Inferior parietal cortex (tissue), 1 donor: ENCODE results near the gene CPLANE1.
"Not testable (repeated sequence)": the region's sequence is repeated elsewhere in the genome, so short reads cannot be mapped to it uniquely, and the experiment has no call there.

ENCODE experiments used
- DNase-seq: peaks from one replicate; pipeline ENCODE4 v3.0.0-alpha.2; 2016; ENCODE audit errors: extremely low spot score

Gene CPLANE1

GRCh38 chr5:37208883-37209797 lies 40.0 kb downstream of the CPLANE1 start:
- no peak for DNase-seq

- no peak for DNase-seq
Observed at GRCh38 chr5:37207802-37208201, 41.4 kb downstream of the CPLANE1 start.

- no peak for DNase-seq
Observed at GRCh38 chr5:37206736-37207135, 42.4 kb downstream of the CPLANE1 start.

- no peak for DNase-seq
Observed at GRCh38 chr5:37198842-37199241, 50.3 kb downstream of the CPLANE1 start.

GRCh38 chr5:37198061-37198460 lies 51.1 kb downstream of the CPLANE1 start:
- no peak for DNase-seq

GRCh38 chr5:37197340-37198050 lies 51.7 kb downstream of the CPLANE1 start:
- no peak for DNase-seq

DNA sequence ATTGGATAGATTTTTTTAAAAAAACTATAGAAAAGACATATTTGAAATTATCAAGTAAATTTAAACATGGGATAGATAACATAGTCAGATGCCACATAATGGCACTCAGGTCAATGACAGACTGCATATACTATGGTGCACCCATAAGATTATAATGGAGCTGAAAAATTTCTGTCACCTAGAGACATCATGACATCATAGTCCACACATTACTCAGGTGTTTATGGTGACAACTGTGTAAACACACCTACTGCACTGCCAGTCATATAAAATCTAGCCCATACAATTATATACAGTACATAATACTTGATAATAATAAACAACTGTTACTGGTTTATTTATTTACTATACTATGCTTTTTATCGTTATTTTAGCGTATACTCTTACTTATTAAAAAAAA lies 58.6 kb downstream of the CPLANE1 start:
- no peak for DNase-seq

DNA sequence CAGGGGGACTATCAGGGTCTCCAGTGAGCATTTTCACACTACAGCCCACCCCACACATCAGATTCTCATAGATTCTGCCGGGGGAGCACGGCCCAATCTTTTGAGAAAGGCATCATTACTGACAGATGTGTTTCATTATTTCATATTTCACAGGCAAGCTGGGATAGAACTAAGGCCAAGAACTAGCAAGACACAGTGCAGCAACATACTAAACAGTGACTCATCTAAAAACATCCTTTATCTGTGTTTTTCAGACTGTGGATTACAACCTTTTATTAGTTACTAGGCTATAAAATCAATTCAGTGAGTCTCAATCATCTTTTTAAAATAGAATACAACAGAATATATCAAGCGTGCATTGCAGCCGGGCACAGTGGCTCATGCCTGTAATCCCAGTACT lies 59.8 kb downstream of the CPLANE1 start:
- DNase-seq, result no peak

GRCh38 chr5:37187465-37187977 lies 61.7 kb downstream of the CPLANE1 start:
- DNase-seq, result no peak

GRCh38 chr5:37184748-37185364 lies 64.3 kb downstream of the CPLANE1 start:
- DNase-seq, result no peak

DNA sequence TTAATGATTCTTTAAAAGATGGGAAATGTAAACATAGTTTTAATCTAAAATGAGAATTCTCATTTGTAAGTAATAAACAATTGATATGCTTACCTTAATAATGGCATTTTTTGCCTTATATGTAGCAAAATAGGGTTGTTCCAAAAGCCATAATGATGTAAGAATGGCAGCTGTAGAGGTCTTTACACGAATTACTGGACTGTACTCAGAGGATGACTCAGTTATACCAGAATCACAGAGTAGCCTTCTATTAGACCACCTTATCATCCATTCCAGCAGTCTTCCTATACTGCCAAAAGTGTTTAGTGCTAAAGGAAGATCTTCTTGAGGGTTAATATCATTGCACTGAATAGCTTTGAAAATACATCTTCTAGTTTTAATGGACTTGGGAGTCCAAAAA lies 66.5 kb downstream of the CPLANE1 start:
- no peak for DNase-seq

DNA sequence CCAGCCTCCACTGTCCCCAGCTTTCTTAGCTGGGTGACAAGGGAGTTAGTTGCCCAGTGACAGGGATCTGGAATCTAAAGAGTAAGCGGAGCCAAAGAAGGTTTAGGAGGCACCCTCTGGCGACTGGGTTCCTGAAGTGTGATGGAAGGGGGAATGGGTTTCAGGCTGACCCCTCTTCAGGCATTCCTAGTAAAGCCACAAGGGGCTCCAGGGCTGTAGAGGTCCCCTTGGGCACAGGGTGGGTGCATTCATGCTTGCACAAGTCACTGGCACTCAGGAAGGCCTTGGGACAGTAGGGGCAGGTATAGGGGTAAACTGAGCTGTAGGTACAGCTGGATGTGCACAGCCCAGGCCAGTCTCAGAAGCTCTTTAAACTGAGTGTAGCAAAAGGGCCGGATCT lies 74.2 kb downstream of the CPLANE1 start:
- no peak for DNase-seq

DNA sequence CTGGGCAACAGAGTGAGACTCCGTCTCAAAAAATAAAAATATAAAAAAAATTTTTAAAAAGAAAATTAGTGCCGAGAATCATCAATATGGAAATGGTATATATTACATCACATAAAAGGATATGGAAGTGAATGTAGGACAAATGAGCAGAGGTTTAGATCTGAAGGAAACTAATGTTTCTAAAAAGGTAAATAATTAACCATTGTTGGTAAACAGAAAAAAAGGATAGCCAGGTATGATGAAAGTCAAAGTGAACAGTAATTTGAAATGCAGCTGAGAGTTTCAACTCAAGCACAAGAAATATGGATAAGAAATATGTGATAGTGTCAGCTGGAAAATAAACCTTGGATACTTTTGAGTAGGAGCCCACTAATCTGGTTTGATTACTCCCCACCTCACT lies 76.2 kb downstream of the CPLANE1 start:
- no peak for DNase-seq

DNA sequence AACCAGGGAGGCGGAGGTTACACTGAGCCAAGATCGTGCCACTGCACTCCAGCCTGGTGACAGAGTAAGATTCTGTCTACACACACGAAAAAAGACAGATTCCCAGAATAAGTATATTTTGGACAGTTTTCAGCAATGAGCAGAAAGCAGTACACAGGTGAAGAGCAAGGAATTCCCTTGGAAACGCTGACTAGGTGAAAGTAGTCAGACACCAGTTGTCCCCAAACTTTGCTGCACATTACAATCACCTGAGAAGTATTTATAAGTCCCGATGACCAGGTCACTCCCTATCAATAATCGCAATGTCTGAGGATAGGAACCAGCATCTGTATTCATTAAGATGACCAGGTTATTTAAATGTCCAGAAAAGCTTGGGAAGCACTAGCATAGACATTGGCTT lies 78.3 kb downstream of the CPLANE1 start:
- no peak for DNase-seq

DNA sequence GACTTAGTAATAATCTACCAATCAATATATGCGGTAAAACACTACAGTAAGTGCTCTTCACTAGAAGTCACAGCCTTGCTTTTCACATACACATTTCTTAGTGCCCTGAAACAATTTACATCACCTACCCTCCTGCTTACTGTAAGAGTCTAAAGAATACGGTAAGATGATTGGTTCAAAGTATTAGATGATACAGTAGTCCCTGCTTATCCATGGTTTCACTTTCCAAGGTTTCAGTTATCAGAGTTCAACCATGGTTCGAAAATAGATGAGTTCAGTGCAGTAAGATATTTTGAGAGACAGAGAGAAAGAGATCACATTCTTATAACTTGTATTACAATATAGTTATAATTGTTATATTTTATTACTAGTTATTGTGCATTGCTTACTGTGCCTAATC lies 83.0 kb downstream of the CPLANE1 start:
- no peak for DNase-seq

DNA sequence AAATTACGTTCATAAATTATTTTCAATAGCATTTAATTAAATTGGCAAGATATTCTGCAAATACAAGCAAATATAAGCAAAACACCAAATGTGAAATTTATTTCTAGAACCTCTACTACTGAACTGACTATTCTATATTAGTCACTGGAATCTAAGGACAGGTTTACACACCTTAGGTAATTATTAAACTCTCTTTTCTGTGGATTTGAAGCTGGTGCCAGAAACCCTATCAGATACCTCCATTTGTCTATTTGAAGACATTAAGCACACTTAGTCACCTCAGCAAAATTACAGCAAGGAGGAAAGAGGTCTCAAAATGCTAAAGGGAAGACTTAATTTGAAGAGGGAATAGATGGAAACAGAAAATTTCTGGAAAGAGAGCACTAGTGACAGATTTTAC lies 83.4 kb downstream of the CPLANE1 start:
- no peak for DNase-seq

DNA sequence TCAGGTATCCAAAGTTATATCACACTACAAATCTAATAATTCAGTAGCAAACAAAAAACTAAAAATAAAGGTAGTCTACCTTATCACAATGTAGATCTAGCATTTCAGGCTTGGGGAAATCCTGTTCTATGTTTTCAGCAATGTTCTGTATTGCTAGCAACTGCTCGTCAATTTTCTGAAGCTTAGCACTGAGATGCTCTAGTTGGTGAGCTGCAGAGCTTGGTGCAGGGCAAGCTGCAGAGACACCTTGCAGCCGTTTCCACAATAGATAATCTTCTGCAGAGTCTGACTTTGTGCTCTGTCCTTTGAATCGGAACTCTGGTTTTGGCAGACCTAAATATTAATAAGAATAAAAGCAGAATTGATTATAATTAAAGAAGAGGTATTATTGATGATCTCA lies 95.5 kb downstream of the CPLANE1 start:
- DNase-seq, result no peak

- DNase-seq, result no peak
Observed at GRCh38 chr5:37146896-37147295, 102.3 kb downstream of the CPLANE1 start.

- no peak for DNase-seq
Observed at GRCh38 chr5:37136694-37137093, 112.5 kb downstream of the CPLANE1 start.

- DNase-seq, result not testable (repeated sequence)
Observed at GRCh38 chr5:37135312-37135711, 113.9 kb downstream of the CPLANE1 start.

GRCh38 chr5:37133939-37134338 lies 115.2 kb downstream of the CPLANE1 start:
- no peak for DNase-seq

GRCh38 chr5:37132646-37133045 lies 116.5 kb downstream of the CPLANE1 start:
- DNase-seq, result no peak
